GM13976 (cell line): Measurements from ENCODE around the gene C1QTNF4.
A peak's percentile ranks its signal among the peaks of the same experiment; 100 is the strongest.

Source experiments
- DNase-seq: peaks from one replicate; pipeline ENCODE4 v3.0.0; 2012; ENCODE audit warnings: low spot score
- CTCF ChIP-seq: IDR thresholded peaks from 2 replicates; pipeline ENCODE4 v1.5.1; 2012; ENCODE audit warnings: borderline replicate concordance, mild to moderate bottlenecking; ENCODE audit not compliant: insufficient read depth; ENCODE audit errors: extremely low read depth, missing control alignments, control extremely low read depth
- in situ Hi-C: fragments of 300-500 bp; cut with MboI; formaldehyde crosslinking; loops from one replicate; pipeline ENCODE4 v1.12.0; 2022; ENCODE audit warnings: low sequenced_read_pairs, mixed read lengths, inconsistent platforms; ENCODE audit not compliant: unreplicated experiment

Gene C1QTNF4

GRCh38 chr11:47589118-47589517 is 5.1 kb downstream of the C1QTNF4 start:
- TF ChIP-seq CTCF: no peak
- DNase-seq: no peak
- in situ Hi-C loops: no loop called here

- TF ChIP-seq CTCF: no peak
- no peak for DNase-seq
- in situ Hi-C loops: no loop called here
These were observed 6.4 kb downstream of the C1QTNF4 start for GRCh38 chr11:47587723-47588326.

GRCh38 chr11:47587039-47587716 is 7.0 kb downstream of the C1QTNF4 start:
- in situ Hi-C loops: no loop called here
- TF ChIP-seq CTCF: no peak
- no peak for DNase-seq

GRCh38 chr11:47586098-47586855 is 7.9 kb downstream of the C1QTNF4 start, which contains the start of gene FAM180B:
FAM180B (plus strand) TSS chr11:47586678; CDS start chr11:47586769, 91 bp downstream.
- no peak for DNase-seq
- in situ Hi-C loops: no loop called here
- no peak for TF ChIP-seq CTCF

- no peak for TF ChIP-seq CTCF
- in situ Hi-C loops: no loop called here
- DNase-seq: no peak
These were observed 10.4 kb downstream of the C1QTNF4 start for GRCh38 chr11:47583844-47584243.

- peak; percentile 93 for DNase-seq
- no peak for TF ChIP-seq CTCF
- in situ Hi-C loops: no loop called here
These were observed 15.4 kb downstream of the C1QTNF4 start, which contains the start of the genes KBTBD4 and NDUFS3 for GRCh38 chr11:47578524-47579494. KBTBD4 (minus strand) TSS chr11:47578970; CDS start chr11:47578951, 19 bp downstream. NDUFS3 (plus strand) TSS chr11:47579074; CDS start chr11:47579092, 18 bp downstream.
